Lower leg skin (tissue), 4 donors: ENCODE measurements around the gene RMI2. TPM values are rescaled to one million over a fixed set of nuclear protein-coding genes. Genes with fewer than 3 reads are reported as not detected.
A peak's percentile ranks its signal among the peaks of the same experiment; 100 is the strongest.
"Not testable (repeated sequence)": the region's sequence is repeated elsewhere in the genome, so short reads cannot be mapped to it uniquely, and the experiment has no call there.

Source experiments
- DNase-seq, 2 donors: peaks; one replicate each; pipeline ENCODE4 v3.0.0-alpha.2; 2019; ENCODE audit warnings: low spot score in 2 of 2
- H3K4me3 ChIP-seq: fragments of 200-600 bp; sonication (generic); 2 replicates; pipeline ENCODE4 v1.5.1; 2017; ENCODE audit warnings: mild to moderate bottlenecking, low read depth; ENCODE audit not compliant: poor library complexity, severe bottlenecking
- POLR2A ChIP-seq, 2 donors: fragments of 450-650 bp; IDR thresholded peaks; one replicate each; pipeline ENCODE4 v1.6.1; 2016 to 2017; ENCODE audit warnings: antibody characterized with exemption in 2 of 2, mild to moderate bottlenecking in 1 of 2, moderate library complexity in 1 of 2
- WGBS, 2 donors: methylation state at CpG; one replicate each; pipeline ENCODE4 v1.1.5; 2018; 5-methylcytosine and 5-hydroxymethylcytosine counted together
- intact Hi-C: fragments of 100-400 bp; cut with DNase I; formaldehyde crosslinking; loops from one replicate; pipeline ENCODE4 v1.15.0; 2023; ENCODE audit warnings: low total_unique reads
- total RNA-seq, 4 donors: library from RNA; depleted of rRNA; stranded (reverse); fragments of >200 nt; gene quantifications; one replicate each; pipeline ENCODE4 v1.1.0, GENCODE V29; 2016
- TF ChIP-seq, protein P1 (sequence below), 3 donors: fragments of 450-650 bp; IDR thresholded peaks; one replicate each; pipeline ENCODE4 v1.5.1; 2016; ENCODE audit warnings: antibody characterized with exemption in 3 of 3, mild to moderate bottlenecking in 3 of 3, moderate library complexity in 2 of 3

The RMI2 gene
- total RNA-seq, 4 donors from 2014 or later, result 5.9 to 12.7 (median 7.9) TPM

DNA sequence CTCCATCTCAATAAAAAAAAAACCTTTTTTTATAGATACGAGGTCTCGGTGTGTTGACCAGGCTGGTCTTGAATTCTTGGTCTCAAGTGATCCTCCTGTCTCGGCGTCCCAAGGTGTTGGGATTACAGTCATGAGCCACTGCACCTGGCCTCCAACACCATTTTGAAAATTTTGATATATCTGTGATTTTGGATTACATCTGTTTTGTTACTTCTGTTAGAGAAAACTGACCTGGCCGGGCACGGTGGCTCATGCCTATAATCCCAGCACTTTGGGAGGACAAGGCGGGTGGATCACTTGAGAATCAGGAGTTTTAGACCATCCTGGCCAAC lies 18.6 kb downstream of the RMI2 start:
- DNase-seq, result peak in 1 of 2 donors; percentile 11
- TF ChIP-seq, protein P1, sequence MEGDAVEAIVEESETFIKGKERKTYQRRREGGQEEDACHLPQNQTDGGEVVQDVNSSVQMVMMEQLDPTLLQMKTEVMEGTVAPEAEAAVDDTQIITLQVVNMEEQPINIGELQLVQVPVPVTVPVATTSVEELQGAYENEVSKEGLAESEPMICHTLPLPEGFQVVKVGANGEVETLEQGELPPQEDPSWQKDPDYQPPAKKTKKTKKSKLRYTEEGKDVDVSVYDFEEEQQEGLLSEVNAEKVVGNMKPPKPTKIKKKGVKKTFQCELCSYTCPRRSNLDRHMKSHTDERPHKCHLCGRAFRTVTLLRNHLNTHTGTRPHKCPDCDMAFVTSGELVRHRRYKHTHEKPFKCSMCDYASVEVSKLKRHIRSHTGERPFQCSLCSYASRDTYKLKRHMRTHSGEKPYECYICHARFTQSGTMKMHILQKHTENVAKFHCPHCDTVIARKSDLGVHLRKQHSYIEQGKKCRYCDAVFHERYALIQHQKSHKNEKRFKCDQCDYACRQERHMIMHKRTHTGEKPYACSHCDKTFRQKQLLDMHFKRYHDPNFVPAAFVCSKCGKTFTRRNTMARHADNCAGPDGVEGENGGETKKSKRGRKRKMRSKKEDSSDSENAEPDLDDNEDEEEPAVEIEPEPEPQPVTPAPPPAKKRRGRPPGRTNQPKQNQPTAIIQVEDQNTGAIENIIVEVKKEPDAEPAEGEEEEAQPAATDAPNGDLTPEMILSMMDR (IDR thresholded peaks at IDR 0.05), result no peak
- no peak for TF ChIP-seq POLR2A (IDR thresholded peaks at IDR 0.05)
- 69 to 72% methylated on average over 7 of the region's 7 CpGs for WGBS, 2 donors
- intact Hi-C loops, result no loop called here
- no peak overlapping the region for H3K4me3 ChIP-seq

DNA sequence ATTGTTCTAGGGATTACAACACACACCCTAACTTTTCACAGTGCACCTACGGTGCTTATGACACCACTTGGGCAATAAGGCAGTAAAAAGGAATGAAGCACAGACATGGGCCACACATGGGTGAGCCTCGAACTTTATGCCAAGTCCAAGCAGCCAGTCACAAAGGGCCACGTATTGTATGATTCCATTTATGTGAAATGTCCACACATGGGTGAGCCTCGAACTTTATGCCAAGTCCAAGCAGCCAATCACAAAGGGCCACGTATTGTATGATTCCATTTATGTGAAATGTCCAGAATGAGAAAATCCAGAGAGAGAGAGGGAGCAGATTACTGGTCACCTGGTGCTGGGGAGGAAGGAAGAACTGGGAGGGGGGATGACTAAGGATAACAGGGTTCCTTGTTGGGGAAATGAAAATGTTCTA lies 22.2 kb downstream of the RMI2 start:
- intact Hi-C loops, result no loop called here
- no peak for DNase-seq
- 84 to 91% methylated on average over 5 of the region's 5 CpGs for WGBS, 2 donors
- no peak for TF ChIP-seq POLR2A (IDR thresholded peaks at IDR 0.05)
- TF ChIP-seq, protein P1 (IDR thresholded peaks at IDR 0.05), result no peak
- no peak overlapping the region for H3K4me3 ChIP-seq

DNA sequence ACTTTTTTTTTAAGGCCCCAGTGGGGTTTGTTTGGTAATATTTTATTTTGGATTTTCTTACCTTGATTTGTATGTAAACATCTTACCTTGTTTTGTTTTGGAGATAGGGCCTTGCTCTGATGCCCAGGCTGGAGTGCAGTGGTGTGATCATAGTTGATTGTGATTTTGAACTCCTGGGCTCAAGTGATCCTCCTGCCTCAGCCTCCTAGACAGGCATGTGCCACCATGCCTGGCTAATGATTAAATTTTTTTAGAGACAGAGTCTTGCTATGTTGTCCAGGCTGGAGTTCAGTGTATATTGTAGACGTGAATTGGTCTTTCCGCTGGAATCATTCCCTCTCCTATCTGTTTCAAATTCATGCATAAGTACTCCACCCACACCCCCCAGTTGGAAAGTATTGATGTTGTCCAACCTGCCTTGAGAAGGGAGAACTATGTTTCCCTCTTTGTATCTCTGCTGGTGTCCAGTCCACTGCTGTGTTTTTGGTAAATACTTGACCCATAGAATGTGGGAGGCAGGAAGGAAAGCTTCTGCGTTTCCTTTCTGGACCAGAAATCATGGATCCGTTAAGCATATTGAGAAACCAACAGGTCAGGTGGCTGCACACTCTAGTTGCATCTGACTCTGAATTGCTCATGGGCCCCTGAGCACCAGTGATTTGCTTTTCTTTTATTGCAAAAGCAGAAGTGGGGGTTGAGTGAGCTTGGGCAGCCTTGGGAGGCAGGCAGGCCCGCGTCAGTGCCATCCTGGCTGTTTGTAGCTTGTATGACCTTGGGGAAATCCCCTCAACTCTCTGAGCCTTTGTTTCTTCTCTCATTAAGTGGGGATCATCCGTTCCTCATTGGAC lies 25.0 kb downstream of the RMI2 start:
- no peak overlapping the region for H3K4me3 ChIP-seq
- intact Hi-C loops, result no loop called here
- DNase-seq, result no peak
- TF ChIP-seq POLR2A (IDR thresholded peaks at IDR 0.05), result no peak
- TF ChIP-seq, protein P1 (IDR thresholded peaks at IDR 0.05), result no peak
- 58 to 73% methylated on average over 7 of the region's 7 CpGs for WGBS, 2 donors

DNA sequence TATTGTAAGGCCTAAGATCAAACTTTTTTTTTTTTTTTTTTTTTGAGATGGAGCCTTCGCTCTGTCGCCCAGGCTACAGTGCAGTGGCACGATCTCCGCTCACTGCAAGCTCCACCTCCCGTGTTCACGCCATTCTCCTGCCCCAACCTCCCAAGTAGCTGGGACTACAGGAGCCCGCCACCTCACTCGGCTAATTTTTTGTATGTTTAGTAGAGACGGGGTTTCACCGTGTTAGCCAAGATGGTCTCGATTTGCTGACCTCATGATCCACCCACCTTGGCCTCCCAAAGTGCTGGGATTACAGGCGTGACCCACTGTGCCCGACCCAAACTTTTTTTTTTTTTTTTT lies 25.6 kb downstream of the RMI2 start:
- WGBS, 2 donors, result 89 to 94% methylated on average over 13 of the region's 13 CpGs
- intact Hi-C loops, H3K4me3 ChIP-seq, DNase-seq: not testable (repeated sequence)

DNA sequence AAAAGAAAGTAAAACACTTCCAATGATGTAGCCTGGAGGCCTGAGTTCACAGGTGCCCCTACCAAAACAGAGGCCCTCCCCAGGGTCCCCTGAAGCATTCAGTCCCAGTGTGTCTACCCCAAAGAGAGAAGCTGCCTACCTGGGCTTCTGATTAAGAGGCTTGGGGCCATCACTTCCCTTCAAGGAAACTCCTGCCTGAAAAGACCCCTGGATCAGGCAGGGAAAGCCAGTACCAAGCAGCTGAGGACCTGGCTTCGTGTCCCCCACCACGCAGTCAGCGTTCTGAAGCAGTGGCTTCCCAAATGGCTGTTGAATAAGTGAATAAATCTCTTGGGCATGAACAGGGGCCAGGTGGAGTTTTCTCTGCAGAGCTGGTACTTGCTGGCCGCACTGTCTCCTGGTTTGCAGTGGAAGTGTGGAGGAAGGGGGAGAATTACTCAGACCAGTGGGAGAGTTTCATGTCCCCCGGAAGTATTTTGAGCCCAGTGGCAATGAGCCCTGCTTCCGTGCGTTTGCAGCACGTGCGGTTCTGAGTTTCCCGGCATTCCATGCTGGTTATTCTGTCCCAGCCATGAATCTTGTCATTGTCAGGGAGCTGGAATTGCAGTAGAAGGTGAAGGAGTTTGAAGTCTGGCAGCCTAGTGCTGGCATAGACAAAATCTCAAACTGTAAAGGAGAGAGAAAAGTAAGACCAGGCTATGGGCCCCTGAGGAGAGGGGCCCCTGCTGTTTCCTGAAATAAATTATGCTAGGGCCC lies 27.0 kb downstream of the RMI2 start:
- TF ChIP-seq, protein P1 (IDR thresholded peaks at IDR 0.05), result no peak
- TF ChIP-seq POLR2A (IDR thresholded peaks at IDR 0.05), result no peak
- WGBS, 2 donors, result 78 to 79% methylated on average over 10 of the region's 10 CpGs

DNA sequence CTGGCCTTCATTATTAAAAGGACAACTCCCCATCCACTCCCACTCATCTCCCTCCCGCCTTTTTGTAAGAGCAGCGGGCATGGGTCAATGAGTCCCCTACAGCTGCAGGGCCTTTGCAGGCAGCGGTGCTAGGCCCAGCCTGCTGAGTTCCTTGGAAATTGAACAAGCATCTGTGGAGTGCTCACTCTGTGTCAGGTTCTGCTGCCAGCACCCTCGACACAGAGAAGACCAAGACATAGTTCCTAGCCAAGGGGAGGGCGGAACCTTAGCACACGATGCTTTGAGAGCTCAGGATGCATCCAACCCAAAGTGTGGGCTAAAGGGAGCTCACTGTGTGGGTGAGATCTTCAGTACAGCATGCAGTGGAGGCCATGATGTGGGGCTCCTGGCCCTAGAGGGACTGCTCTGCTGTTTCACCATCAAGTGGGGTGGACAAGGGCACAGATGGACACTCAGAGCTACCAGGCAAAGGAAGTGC lies 27.6 kb downstream of the RMI2 start:
- no peak for DNase-seq
- no peak overlapping the region for H3K4me3 ChIP-seq
- TF ChIP-seq POLR2A (IDR thresholded peaks at IDR 0.05), result no peak
- TF ChIP-seq, protein P1 (IDR thresholded peaks at IDR 0.05), result no peak
- WGBS, 2 donors, result 62 to 78% methylated on average over 6 of the region's 6 CpGs
- intact Hi-C loops, result no loop called here

More for the DNA sequence above, 27.0 kb downstream of the RMI2 start:
- intact Hi-C loops, result no loop called here
- DNase-seq, result no peak
- H3K4me3 ChIP-seq, result no peak overlapping the region
